H9 (cell line): Measurements from ENCODE around the gene SRGAP3. TPM values are rescaled to one million over a fixed set of nuclear protein-coding genes. Genes with fewer than 3 reads are reported as not detected.

Source experiments
- DNase-seq: peaks from one replicate; pipeline ENCODE4 v3.0.0-alpha.2; 2017
- H2AFZ ChIP-seq: one replicate; pipeline ENCODE4 v1.6.1; 2013; ENCODE audit warnings: mild to moderate bottlenecking, low read length, control low read depth, moderate library complexity
- H2AK5ac ChIP-seq: 2 replicates; pipeline ENCODE4 v1.6.1; 2013; ENCODE audit warnings: low read length, control low read depth, mixed read lengths; ENCODE audit not compliant: insufficient read length
- H2BK120ac ChIP-seq: one replicate; pipeline ENCODE4 v1.6.1; 2013; ENCODE audit warnings: low read depth, mild to moderate bottlenecking, low read length, control low read depth, inconsistent platforms; ENCODE audit not compliant: poor library complexity, severe bottlenecking
- H2BK12ac ChIP-seq: 2 replicates; pipeline ENCODE4 v1.6.1; 2013; ENCODE audit warnings: low read length, control low read depth, mixed read lengths, low read depth; ENCODE audit not compliant: insufficient read length
- H2BK15ac ChIP-seq: 2 replicates; pipeline ENCODE4 v1.6.1; 2013; ENCODE audit warnings: low read depth, low read length, control low read depth
- H2BK20ac ChIP-seq: one replicate; pipeline ENCODE4 v1.6.1; 2013; ENCODE audit warnings: low read depth, mild to moderate bottlenecking, low read length, control low read depth, inconsistent platforms; ENCODE audit not compliant: poor library complexity, severe bottlenecking
- H2BK5ac ChIP-seq: 2 replicates; pipeline ENCODE4 v1.6.1; 2013; ENCODE audit warnings: low read length, control low read depth, mixed read lengths; ENCODE audit not compliant: insufficient read length
- H3K14ac ChIP-seq: 2 replicates; pipeline ENCODE4 v1.6.1; 2013; ENCODE audit warnings: low read length, control low read depth; ENCODE audit not compliant: insufficient read depth
- H3K18ac ChIP-seq: 2 replicates; pipeline ENCODE4 v1.6.1; 2013; ENCODE audit warnings: low read depth, mild to moderate bottlenecking, mixed read lengths, low read length, control low read depth; ENCODE audit not compliant: insufficient read length
- H3K23ac ChIP-seq: 2 replicates; pipeline ENCODE4 v1.6.1; 2013; ENCODE audit warnings: low read length, control low read depth, mixed read lengths, low read depth; ENCODE audit not compliant: insufficient read length
- H3K23me2 ChIP-seq: 2 replicates; pipeline ENCODE4 v1.6.1; 2013; ENCODE audit warnings: low read depth, mild to moderate bottlenecking, mixed read lengths, low read length, control low read depth; ENCODE audit not compliant: insufficient read length, poor library complexity, severe bottlenecking
- H3K27ac ChIP-seq: 2 replicates; pipeline ENCODE4 v1.5.1; 2013; ENCODE audit warnings: low read length, control low read depth, mixed read lengths, low read depth; ENCODE audit not compliant: insufficient read length
- H3K27me3 ChIP-seq: 2 replicates; pipeline ENCODE4 v1.6.1; 2013; ENCODE audit warnings: low read length, control low read depth, inconsistent platforms; ENCODE audit not compliant: insufficient read depth
- H3K4ac ChIP-seq: 2 replicates; pipeline ENCODE4 v1.6.1; 2013; ENCODE audit warnings: low read depth, mild to moderate bottlenecking, control low read depth, inconsistent platforms, low read length, moderate library complexity
- H3K4me1 ChIP-seq: 2 replicates; pipeline ENCODE4 v1.6.1; 2013; ENCODE audit warnings: low read length, control low read depth, inconsistent platforms; ENCODE audit not compliant: insufficient read depth
- H3K4me2 ChIP-seq: 2 replicates; pipeline ENCODE4 v1.6.1; 2013; ENCODE audit warnings: low read length, control low read depth, mixed read lengths; ENCODE audit not compliant: insufficient read length, insufficient read depth
- H3K56ac ChIP-seq: 2 replicates; pipeline ENCODE4 v1.6.1; 2013; ENCODE audit warnings: low read depth, mild to moderate bottlenecking, mixed read lengths, low read length, control low read depth; ENCODE audit not compliant: insufficient read length
- H3K79me1 ChIP-seq: 2 replicates; pipeline ENCODE4 v1.6.1; 2013; ENCODE audit warnings: low read depth, mild to moderate bottlenecking, moderate library complexity, low read length, control low read depth, inconsistent platforms; ENCODE audit not compliant: insufficient read depth, poor library complexity, severe bottlenecking
- H3K79me2 ChIP-seq: 2 replicates; pipeline ENCODE4 v1.6.1; 2013; ENCODE audit warnings: low read length, control low read depth, inconsistent platforms; ENCODE audit not compliant: insufficient read depth
- H3K9ac ChIP-seq: 2 replicates; pipeline ENCODE4 v1.6.1; 2013; ENCODE audit warnings: low read length, control low read depth, mixed read lengths; ENCODE audit not compliant: insufficient read length; ENCODE audit errors: extremely low read depth
- H3K9me3 ChIP-seq: one replicate; pipeline ENCODE4 v1.6.1; 2013; ENCODE audit warnings: low read depth, low read length, inconsistent platforms; ENCODE audit not compliant: control insufficient read depth
- H3T11ph ChIP-seq: one replicate; pipeline ENCODE4 v1.6.1; 2013; ENCODE audit warnings: mild to moderate bottlenecking, low read length, control low read depth, inconsistent platforms
- H4K20me1 ChIP-seq: one replicate; pipeline ENCODE4 v1.6.1; 2013; ENCODE audit not compliant: control insufficient read depth, insufficient read length, insufficient read depth
- H4K5ac ChIP-seq: 2 replicates; pipeline ENCODE4 v1.6.1; 2013; ENCODE audit warnings: low read depth, mild to moderate bottlenecking, mixed read lengths, low read length, control low read depth; ENCODE audit not compliant: insufficient read length
- H4K8ac ChIP-seq: replicated peaks from 2 replicates; pipeline ENCODE4 v1.6.1; 2013; ENCODE audit warnings: low read length, control low read depth, mixed read lengths, low read depth; ENCODE audit not compliant: insufficient read length
- H4K91ac ChIP-seq: 2 replicates; pipeline ENCODE4 v1.6.1; 2013; ENCODE audit warnings: low read depth, mild to moderate bottlenecking, moderate library complexity, mixed read lengths, low read length, control low read depth; ENCODE audit not compliant: insufficient read length
- H3K27ac Mint-ChIP-seq, 3 experiments: 2 replicates in 2 of 3; 3 replicates in 1 of 3; pipeline ENCODE4 v1.8.0; 2020 to 2021; ENCODE audit warnings: mixed read lengths in 3 of 3, mild to moderate bottlenecking in 1 of 3, moderate library complexity in 1 of 3
- H3K27me3 Mint-ChIP-seq: 2 replicates; pipeline ENCODE4 v1.8.0; 2021; ENCODE audit warnings: low read depth, mild to moderate bottlenecking, moderate library complexity, mixed read lengths
- H3K36me3 Mint-ChIP-seq, 3 experiments: 2 replicates in 2 of 3; 3 replicates in 1 of 3; pipeline ENCODE4 v1.8.0; 2020 to 2021; ENCODE audit warnings: low read depth in 3 of 3, mixed read lengths in 3 of 3; ENCODE audit not compliant: insufficient read depth in 1 of 3
- H3K4me1 Mint-ChIP-seq, 2 experiments: 2 replicates each; pipeline ENCODE4 v1.8.0; 2020; ENCODE audit warnings: mixed read lengths in 2 of 2
- H3K4me3 Mint-ChIP-seq, 2 experiments: 2 replicates in 1 of 2; 3 replicates in 1 of 2; pipeline ENCODE4 v1.8.0; 2020 to 2021; ENCODE audit warnings: mild to moderate bottlenecking in 2 of 2, mixed read lengths in 2 of 2, moderate library complexity in 1 of 2
- H3K9me3 Mint-ChIP-seq, 2 experiments: 2 replicates in 1 of 2; 3 replicates in 1 of 2; pipeline ENCODE4 v1.8.0; 2020; ENCODE audit warnings: mild to moderate bottlenecking in 2 of 2, mixed read lengths in 2 of 2, moderate library complexity in 1 of 2
- CTCF ChIP-seq: fragments of 200-600 bp; sonication (generic); conservative IDR thresholded peaks from 3 replicates; pipeline ENCODE4 v1.8.0; 2021; ENCODE audit warnings: antibody characterized with exemption, mild to moderate bottlenecking
- WGBS: extraction: QIAGEN DNeasy Blood & Tissue Kit; methylation state at CpG from one replicate; pipeline ENCODE4 v1.1.7; 2013; ENCODE audit warnings: missing lambda C conversion rate, low lambda C conversion rate, mixed read lengths; ENCODE audit not compliant: insufficient read length; ENCODE audit errors: extremely low coverage; 5-methylcytosine and 5-hydroxymethylcytosine counted together
- total RNA-seq: library from RNA; stranded (reverse); gene quantifications from 2 replicates; pipeline ENCODE4 v1.2.1, GENCODE V29; 2021

Gene SRGAP3
- total RNA-seq, 1 experiment from 2014 or later, result 3.4 TPM

GRCh38 chr3:8982509-8982908 lies 266.9 kb downstream of the SRGAP3 start:
- Mint-ChIP-seq H3K4me1 (no peaks in the 10 kb centered on the region), H3K36me3 (0 out of 7 replicates have a peak, but pooled peaks cover 0 to 1% (median 0%) of the 10 kb centered on the region in 3 experiments), H3K27me3 (peaks cover 24% of the 10 kb centered on the region), H3K27ac (no peak overlapping the region), H3K9me3 (peaks cover 0 to 5% of the 10 kb centered on the region in 2 experiments; a peak in 2 of 5 replicates), H3K4me3 (no peak overlapping the region)
- H2BK15ac ChIP-seq, result no peak overlapping the region
- H2BK12ac ChIP-seq, result no peak overlapping the region
- no peak overlapping the region for H3K27ac ChIP-seq
- H3K9ac ChIP-seq, result no peak overlapping the region
- no peaks in the 10 kb centered on the region for H3K79me2 ChIP-seq
- no peak overlapping the region for H2AK5ac ChIP-seq
- H4K91ac ChIP-seq, result no peak overlapping the region
- H2BK20ac ChIP-seq, result no peak overlapping the region
- no peak overlapping the region for H4K8ac ChIP-seq
- H3K56ac ChIP-seq, result no peak overlapping the region
- H3K27me3 ChIP-seq, result no peaks in the 10 kb centered on the region
- H3K4me1 ChIP-seq, result no peaks in the 10 kb centered on the region
- H3K14ac ChIP-seq, result no peak overlapping the region
- H2BK5ac ChIP-seq, result no peak overlapping the region
- DNase-seq, result no peak
- no peaks in the 10 kb centered on the region for H3K9me3 ChIP-seq
- no peak overlapping the region for H3K4ac ChIP-seq
- H3T11ph ChIP-seq, result no peak overlapping the region
- H4K5ac ChIP-seq, result no peak overlapping the region
- no peaks in the 10 kb centered on the region for H4K20me1 ChIP-seq
- H3K79me1 ChIP-seq, result no peaks in the 10 kb centered on the region
- H2BK120ac ChIP-seq, result no peak overlapping the region
- H3K23ac ChIP-seq, result no peak overlapping the region
- no peak for TF ChIP-seq CTCF
- H3K18ac ChIP-seq, result no peak overlapping the region
- no CpG with 5 or more reads among the region's 5 CpGs for WGBS
- no peak overlapping the region for H3K4me2 ChIP-seq
- H2AFZ ChIP-seq, result no peak overlapping the region
- no peaks in the 10 kb centered on the region for H3K23me2 ChIP-seq
